Mucosa of gallbladder (tissue), 1 donor: ENCODE data around the gene RAD50. TPM values are rescaled to one million over a fixed set of nuclear protein-coding genes. Genes with fewer than 3 reads are reported as not detected.
A peak's percentile ranks its signal among the peaks of the same experiment; 100 is the strongest.
"Not testable (repeated sequence)": the region's sequence is repeated elsewhere in the genome, so short reads cannot be mapped to it uniquely, and the experiment has no call there.

Experiments used
- DNase-seq: peaks from one replicate; pipeline ENCODE4 v3.0.0-alpha.2; 2020; ENCODE audit warnings: low spot score
- total RNA-seq: library from RNA; stranded (reverse); gene quantifications from one replicate; pipeline ENCODE4 v1.2.1, GENCODE V29; 2021
- donor health status: DM: no; HTN: no; CAD: no.

RAD50 gene
- total RNA-seq, 1 donor from 2014 or later = 37.3 TPM

DNA sequence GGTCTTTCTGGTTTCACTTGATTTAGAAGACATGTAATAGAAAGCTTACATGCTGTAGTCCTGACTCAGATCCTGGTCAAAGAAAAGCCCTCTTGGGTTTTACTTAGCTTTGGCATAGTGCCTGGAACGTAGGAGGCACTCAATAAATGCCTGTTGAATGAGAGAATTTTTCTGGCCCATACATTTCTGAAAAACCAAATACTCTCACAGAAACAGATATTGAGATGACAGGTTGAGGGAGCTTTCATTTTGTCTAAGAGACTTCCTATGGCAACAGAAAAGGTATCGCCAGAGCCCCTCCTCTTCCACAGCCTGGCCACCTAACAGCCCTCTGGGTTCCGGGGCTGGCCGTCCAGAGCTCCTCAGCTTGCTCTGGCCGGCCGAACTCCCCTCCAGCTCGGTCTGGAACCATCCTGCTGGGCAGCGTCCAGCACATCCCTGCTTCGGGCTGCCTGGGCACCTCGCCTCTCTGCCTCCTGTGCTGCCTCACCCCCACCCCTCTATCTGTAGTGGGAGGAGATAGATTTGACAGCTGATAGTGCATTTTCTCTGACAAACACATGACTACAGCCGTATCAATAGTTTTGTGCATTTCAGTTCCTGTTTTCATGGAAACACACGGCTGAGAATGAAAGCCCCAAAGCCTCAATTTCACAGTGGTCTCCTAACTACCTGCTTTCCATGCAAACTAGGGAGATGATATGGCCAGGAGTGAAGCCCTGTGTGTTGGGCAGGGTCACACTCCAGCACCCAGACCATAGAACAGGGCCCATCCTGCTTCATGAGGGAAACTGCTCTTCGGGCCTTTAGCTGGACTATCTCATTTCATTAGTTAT is 118.1 kb downstream of the RAD50 start:
- DNase-seq = no peak

DNA sequence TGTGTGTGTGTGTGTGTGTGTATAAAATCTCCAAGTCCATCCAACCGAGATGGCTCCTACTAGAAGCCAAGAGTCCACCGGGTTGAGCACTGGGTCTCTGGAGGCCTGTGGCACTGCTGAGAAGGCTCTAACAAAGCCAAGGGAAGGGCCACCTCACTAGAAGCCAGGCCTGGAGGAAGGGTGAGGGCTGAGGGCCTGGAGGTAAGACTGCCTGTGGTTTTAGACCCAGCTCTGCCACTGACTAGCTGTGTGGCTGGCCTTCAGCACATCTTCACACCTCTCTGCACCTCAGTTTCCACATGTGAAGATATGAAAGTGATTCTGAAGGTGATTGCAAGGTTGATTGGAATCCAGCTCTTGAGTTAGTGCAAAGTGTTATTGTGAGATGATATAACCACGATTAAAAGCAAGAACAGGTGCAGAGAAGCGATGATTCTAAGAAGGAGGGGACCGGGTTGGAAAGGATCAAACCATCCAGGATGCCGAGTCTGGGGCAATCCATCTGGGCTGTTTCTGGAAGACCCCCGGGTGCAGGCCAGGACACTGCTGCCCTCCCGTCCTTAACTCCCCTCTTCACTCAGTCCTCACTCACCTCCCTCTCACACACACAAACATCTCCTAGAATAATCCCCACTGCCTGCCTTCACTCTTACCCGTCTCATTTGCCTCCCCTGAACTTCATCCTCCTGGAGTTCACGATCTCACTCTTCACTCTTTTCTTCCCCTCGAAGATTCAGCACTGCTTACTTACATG is 119.3 kb downstream of the RAD50 start:
- no peak for DNase-seq

DNA sequence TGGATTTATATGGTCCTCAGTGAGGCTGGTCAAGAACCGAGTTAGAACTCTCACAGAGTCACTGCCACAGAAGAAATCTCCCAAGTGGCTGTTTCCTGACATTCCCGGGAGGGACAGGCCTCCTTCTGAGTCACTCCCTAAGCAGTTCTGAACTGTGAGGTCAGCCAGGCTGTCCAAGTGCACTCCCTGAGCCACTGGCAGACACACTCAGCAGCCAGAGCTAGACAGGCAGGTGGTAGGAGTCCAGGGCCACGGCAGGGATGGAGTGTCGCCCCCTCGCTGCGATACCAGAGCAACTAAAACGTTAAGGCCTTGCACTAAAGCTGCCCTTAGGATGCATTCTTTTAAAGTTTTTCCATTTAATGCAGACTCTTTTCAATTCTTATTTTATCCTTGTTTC is 120.4 kb downstream of the RAD50 start:
- DNase-seq = peak; percentile 75

DNA sequence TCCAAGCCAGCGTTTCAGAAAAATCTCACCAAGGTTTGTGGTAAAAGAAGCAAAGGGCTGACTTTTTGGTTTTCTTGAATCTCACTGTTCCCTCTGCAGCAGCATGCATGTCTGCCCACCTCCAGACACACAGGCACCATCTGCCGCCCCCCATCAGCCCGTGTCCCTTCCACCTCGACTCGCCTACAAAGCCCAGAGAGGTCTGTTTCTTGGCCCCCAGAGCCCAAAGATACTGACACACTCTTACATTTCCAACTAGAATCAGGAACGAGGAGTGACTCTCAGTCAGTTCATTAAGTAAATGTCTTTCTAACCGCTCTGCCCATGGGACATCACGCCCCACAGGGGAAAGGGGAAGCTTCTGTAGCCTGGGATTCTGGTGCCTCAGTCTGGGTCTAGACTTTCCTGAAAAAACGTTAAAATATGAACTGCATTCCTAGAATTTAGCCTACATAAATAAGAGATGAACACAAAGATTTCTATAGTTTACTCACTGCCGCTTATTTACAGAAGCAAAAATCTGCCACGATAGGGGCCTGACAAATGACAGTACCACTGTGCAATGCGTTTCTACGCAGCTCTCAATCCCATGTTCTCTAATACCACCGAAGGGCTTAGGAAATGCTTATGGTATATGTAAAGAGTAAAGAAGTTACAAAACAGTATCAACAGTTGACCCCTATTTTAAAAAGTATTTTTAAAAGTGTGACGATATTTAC is 121.1 kb downstream of the RAD50 start:
- no peak for DNase-seq

DNA sequence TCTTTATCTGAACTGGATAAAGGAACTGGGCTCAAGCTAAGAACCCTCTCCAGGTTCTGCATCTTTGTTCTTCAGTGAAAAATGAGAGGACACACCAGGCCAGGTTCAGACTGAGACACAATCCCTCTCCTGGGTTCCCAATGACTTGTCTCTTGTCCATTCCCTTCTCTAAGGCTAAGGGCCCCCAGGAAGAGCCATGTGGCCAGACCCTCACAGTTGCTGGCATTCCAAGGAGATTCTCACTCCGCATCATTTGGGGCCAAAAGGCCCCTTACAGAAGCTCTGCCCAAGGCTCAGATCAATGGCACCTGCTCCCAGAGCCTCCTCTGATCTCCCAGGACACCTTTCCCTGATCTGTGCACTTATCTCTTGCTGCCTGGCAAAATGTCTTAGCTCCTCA is 122.0 kb downstream of the RAD50 start:
- no peak for DNase-seq

DNA sequence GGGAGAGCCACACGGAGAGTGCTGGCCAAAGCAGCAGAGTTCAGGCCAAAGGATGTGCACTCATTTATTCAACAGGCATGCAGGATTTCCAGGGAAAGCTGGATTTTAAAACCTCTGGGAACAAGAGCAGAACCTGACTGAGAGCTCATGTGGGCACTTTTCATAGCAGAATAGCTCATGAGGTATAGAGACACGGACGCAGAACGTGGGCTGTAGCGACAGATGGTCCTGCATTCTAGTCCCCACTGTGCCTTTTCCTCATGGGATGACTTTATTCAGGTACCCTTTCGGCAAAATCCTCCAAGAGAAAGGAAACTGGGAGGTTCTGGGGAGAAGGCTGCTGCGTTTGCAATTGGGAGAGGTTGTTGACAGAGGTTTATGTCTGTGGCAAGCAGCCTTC is 122.4 kb downstream of the RAD50 start:
- DNase-seq = no peak

DNA sequence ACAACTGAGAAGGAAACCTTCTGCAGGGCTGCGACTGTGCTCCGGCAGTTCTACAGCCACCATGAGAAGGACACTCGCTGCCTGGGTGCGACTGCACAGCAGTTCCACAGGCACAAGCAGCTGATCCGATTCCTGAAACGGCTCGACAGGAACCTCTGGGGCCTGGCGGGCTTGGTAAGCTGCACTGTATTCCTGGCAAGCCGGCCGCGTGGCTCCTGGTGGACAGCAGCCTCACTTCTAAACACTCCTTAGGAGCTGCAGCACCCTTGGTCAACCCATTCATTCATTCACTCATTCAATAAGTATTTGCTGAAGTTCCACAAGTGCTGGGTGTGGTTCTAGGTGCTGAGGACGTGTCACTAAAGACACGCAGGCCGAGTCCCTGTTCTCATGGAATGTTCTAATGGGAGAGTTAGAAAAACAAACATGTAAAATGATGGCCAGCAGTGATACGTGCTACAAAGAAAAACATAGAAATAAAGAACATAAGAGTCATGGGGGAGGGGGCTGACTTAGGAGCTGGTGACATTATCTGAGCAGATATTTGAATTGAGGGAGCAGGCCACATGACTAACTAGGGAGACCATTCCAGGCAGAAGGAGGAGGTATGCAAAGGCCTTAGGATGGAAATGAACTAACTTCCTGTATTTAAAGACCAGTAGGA is 123.1 kb downstream of the RAD50 start:
- no peak for DNase-seq

DNA sequence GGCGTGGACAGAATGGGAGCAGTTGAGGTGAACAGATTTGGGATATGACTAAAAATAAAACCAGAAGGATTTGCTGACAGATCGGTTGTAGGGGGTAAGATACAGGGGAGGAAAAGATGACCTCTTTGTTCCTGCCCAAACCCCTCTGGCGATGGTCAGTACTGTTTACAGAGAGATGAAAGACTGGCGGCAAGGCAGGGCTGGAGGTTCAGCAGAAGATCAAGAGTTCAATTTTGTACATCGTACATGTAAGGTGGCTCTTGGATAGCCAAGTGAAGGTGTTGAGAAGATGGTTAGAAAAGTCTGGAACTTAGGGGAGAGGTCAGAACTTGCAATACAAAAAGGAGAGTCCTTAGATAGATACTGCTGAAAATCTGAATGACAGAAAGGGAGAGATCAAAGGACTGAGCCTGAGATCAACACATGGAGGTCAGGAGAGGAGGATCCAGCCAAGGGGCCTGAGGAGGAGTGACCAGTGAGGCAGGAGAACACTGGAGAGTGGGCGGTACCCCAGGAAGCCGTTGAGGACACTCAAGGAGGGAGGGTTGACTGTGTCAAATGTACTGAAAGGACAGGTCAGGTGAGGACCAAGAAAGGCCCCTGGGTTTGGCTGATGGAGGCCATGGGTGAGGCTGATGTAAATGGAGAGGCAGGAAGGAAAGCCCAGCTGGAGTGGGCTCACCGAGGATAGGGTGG is 124.2 kb downstream of the RAD50 start:
- DNase-seq = no peak

DNA sequence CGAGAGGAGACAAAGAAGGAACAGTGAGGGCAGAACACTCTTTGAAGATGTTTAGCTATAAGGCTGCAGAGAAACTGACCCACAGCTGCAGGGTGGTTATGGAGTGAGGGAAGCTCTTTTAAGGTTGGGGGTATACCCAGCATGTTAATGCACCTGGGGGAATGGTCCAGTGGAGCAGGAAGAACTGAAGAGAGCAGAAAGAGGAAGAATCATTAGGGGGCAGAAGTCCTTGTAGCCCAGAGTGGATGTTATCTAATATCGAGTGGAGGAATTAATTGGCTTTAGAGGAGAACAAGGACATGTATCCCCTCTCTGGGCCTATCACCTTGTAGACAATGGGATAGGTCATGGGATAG is 124.7 kb downstream of the RAD50 start:
- no peak for DNase-seq

DNA sequence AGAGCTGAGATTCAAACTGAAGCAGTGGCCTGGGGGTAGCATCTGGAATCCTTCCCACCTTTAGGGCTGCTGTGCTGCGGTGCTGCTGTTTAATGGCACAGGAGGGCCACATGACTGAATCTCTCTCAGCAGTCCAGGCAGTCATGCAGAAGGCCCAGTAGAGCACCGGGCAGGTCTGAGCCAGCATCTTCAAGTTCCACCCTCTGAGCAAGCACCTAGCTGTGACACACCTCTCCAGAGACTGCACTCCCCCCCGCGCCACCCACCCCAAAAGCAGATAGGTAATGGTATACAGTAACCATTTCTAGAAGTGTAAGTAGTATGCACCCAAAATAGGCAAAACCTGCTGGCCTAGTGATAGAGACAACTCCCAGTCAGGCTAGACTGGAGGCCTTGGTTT is 125.2 kb downstream of the RAD50 start:
- DNase-seq = no peak

DNA sequence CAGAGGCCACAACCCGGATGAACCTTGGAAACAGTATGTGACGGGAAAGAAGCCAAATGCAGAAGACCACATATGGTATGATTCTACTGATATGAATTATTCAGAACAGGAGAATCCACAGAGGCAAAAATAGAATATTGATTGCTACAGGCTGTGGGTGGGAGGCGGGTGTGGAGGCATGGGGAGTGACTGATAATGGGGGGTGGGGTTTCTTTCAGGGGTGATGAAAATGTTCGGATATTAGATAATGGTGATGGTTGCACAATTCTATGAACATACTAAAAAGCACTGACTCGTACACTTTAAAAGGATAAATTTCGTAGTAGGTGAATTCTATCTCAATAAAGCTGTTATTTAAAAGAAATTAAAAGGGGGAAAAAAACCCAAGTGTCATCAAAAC is 127.7 kb downstream of the RAD50 start:
- no peak for DNase-seq

DNA sequence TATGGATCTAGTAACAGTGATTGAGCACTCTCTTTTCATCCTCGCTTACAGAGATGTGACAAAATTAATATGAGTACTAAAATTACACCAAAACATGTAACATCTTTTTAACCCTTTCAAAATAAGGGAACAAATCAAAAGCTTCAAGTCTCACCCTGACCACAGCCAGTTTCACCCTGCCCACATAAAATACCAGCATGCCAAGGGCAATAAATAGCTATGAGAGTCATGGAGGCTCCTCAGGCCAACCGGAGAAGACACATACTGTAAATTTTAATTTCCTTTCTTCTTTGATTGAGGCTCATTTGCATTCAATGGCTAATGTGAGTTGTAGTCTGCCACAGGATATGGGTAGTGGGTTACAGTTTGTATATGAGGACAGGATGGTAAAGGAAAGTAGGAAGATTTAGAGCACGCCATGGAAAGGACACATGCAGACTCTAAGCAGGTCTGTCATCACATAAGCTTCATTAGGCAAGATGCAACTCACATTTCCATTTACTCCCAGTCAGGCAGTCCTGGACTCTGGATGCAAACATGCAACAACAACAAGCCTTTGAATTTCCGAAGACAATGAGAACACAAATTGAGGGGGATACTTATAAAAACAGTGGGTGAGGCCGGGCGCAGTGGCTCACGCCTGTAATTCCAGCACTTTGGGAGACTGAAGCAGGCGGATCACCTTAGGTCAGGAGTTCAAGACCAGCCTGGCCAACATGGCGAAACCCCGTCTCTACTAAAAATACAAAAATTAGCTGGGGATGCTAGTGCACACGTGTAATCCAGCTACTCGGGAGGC is 128.3 kb downstream of the RAD50 start:
- DNase-seq = no peak

DNA sequence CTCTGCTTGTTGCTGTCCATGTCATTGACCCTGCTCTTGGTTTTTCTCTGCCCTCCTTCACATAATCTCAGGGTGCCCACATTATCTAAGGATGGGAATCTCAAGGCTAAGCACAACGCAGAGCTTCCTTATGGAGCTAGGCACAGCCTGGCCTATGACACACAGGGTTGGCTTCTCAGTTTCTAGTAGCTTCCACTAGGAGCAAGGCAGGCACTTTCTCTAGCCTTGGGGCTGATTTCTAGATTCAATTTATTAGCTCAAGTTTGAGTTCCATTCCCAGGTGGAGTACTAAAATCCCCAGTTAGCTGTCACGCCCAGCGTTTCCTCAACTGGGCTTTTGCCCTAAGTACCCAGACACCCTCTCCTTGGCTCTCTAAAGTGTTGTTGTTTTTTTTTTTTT is 129.4 kb downstream of the RAD50 start:
- DNase-seq = no peak

DNA sequence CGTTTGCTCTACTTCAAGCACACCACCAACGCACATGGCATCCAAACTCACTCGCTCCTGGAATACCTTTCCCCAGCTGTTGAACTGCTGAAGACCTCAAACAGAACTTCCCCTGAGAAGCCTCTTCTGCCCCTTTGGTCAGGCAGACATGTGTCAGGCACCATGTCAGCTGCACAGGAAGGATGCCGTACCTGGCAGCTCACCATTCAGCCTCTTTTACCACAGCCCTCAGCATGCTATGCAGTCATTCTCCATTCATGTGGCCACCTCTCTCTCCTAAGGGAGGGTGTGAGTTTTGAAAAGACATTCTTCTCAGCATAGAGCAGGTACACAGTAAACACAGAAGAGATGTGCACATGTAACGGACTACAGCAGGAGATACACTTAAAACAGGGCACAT is 131.2 kb downstream of the RAD50 start:
- no peak for DNase-seq

DNA sequence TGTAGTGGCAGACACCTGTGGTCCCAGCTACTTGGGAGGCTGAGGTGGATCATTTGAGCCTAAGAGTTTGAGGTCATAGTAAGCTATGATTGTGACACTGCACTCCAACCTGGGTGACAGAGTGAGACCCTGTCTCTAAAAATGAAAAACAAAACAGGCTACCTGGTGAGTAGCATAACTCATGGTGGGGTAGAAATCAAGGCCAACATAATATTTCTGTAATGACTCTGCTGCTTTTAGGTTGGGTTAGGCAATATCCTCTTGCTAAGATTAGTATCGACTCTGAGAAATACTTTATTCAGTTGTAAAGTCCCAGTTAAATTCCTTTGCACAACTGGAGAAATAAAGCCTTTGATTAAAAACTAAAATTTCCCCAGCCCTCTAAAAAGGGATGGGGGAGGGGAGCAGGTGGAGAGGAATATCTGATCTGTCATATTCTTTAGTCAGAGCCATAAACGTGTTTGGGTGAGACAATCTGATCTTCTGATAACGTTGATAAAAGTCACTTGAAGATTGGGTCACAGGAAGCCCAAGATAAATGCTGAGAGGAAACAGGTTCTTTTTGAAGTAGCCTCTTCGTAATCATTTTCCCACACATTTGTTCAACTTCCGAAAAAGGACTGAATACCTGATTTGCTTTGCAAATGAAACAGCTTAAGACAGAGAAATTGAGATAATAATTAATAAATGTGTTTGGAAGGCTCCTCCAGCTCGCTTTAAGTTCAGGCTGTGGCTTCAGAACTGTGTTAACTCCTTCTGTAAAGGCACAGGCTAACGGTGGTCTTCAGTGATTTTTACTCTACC is 132.0 kb downstream of the RAD50 start:
- DNase-seq = no peak

DNA sequence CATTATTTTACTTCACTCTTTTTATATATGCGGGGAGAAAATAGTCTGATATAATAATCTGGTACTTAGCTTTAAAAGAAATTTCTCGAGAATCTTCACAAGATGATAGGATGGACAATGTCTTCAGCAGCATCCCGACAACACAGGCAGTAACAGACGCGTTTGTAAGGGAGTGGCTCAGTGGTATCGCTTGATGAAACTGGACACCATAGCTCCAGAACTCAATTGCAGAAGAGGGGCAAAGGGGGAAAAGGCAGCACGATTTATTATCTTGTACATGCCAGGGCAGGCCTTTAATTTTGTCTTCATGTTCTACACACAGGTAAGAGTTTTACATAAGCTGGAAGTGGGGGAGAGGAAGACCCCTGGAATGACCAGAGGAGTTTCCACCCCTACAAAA is 132.7 kb downstream of the RAD50 start:
- no peak for DNase-seq

DNA sequence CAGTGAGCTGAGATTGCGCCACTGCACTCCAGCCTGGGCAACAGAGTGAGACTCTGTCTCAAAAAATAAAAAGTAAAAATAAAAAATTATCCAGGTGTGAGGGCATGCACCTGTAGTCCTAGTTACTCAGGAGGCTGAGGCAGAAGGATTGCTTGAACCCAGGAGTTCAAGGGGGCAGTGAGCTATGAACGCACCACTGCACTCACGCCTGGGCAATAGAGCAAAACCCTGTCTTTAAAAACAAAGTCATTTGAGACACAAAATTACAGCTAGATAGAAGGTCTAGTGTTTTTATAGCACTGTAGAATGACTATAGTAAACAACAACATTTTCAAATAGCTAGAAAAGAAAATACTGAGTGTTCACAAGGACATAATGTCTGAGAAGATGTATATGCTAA is 133.4 kb downstream of the RAD50 start:
- DNase-seq = no peak

DNA sequence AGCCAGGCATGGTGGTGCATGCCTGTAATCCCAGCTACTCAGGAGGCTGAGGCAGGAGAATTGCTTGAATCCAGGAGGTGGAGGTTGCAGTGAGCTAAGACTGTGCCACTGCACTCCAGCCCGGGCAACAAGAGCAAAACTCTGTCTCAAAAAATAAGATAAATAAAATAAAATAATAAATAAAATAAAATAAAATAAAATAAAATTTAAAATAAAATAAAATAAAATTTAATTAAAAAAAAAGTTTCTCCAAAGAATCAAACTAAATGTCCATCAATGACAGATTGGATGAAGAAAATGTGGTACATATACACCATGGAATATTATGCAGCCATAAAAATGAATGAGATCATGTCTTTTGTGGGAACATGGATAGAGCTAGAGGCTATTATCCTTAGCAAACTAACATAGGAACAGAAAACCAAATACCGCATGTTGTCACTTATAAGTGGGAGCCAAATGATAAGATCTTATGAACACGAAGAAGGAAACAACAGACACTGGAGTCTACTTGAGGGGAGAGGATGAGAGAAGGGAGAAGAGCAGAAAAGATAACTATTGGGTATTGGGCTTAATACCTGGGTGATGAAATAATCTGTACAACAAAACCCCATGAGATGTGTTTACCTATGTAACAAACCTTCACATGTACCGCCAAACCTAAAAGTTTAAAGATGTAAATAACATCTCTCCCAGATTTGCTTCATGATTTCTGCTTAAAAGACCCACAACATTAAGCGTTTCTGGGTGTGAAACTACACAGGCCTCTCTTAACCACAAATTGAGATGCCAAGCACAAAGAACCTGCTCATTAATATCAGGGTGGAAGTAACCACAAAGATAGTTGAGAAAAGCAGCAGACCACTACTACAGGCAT is 135.2 kb downstream of the RAD50 start:
- not testable (repeated sequence) for DNase-seq

DNA sequence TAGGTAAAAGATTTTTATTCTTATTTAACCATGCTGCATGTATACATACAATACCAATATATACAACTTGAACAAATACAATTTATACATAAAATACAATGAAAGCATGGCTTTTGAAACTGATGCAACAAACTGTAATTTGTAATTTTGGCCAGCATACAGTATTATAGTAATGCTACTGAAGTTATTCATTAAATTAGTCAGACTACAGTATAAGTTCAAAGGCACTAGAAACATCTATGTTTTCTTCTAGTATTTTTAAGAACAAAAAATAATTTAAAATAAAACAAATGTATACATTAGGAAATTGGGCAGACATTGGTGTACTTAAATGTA is 135.8 kb downstream of the RAD50 start:
- no peak for DNase-seq
